ENCODE results near the gene ARID4B. TPM values are rescaled to one million over a fixed set of nuclear protein-coding genes. Genes with fewer than 3 reads are reported as not detected.
"Not testable (repeated sequence)": the region's sequence is repeated elsewhere in the genome, so short reads cannot be mapped to it uniquely, and the experiment has no call there.

Gene ARID4B
- total and polyA plus RNA-seq, 7 donors: 8.1 to 41.7 (median 30.1) TPM

DNA sequence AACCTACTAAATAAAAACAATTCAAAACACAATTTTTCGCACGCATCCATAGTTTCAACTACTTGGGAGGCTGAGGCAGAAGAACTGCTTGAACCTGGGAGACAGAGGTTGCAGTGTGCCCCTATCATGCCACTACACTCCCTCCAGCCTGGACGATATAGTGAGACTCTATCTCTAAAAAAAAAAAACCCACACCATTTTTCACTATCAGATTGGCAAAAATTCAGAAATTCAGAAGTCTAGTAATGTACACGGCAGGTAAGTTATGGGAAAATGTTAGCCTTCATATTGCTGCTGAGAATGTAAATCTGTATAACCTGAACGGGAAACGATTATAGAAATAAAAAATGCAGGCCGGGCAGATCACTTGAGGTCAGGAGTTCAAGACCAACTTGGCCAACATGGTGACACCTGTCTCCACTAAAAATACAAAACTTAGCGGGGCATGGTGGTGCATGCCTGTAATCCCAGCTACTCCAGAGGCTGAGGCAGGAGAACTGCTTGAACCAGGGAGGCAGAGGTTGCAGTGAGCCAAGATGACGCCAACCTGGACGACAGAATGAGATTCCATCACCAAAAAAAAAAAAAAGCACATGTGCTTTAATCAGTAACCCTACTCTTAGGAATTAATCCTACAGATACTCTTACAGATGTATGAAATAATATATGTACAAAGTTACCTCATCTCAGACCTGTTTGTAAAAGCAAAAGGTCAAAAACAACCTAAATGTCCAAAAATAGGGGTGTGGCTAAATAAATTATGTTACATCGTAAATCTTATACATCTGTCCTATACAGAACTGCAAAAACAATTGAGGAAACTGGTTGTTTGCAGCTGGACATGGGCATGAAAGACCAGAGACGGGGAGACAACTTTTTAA, 37.9 kb downstream of the ARID4B start:
- H3K4me1 ChIP-seq: peaks cover 0 to 56% (median 40%) of the 10 kb centered on the region in 4 donors
- no peaks in the 10 kb centered on the region for H3K36me3 ChIP-seq
- WGBS, 2 donors: 90% methylated on average over 12 of the region's 12 CpGs

DNA sequence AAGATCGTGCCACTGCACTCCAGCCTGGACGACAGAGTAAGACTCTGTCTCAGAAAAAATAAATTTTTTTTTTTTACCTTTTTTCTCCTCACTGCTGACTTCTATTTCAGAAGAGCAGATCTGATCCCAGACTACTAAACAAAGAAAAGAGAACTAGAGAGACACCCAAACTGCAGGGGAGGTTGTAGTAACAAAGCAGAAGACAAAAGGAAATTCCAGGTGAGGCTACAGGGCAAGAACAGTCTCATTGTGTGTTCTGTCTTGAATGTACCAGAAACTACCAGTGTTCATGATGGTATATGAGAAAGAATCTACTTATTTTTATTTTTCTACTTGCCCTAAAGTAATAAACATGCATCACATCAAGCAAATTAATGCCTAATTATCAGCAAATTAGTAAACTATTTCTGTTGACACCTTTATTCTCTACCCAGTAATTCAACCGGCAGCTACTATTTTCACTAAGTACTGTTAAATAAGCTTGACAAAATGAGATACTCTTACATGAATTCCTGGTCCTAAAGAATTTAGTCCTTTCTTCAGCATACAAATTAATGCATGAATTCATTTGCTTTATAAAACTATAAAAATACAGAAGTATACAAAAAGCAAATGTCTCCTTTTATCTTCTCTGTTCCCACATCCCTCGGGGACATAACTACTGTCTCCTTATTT, 40.6 kb downstream of the ARID4B start:
- DNase-seq: no peak
- H3K4me1 ChIP-seq: peaks cover 0 to 41% (median 34%) of the 10 kb centered on the region in 4 donors
- H3K36me3 ChIP-seq: no peaks in the 10 kb centered on the region
- no peak overlapping the region for H3K4me3 ChIP-seq
- 87 to 91% methylated on average over 4 of the region's 4 CpGs for WGBS, 2 donors
- TF ChIP-seq EP300 (IDR thresholded peaks at IDR 0.05) (no peak), POLR2A (IDR thresholded peaks at IDR 0.05) (no peak), POLR2AphosphoS5 (IDR thresholded peaks at IDR 0.05) (no peak)
- TF ChIP-seq, protein P1, sequence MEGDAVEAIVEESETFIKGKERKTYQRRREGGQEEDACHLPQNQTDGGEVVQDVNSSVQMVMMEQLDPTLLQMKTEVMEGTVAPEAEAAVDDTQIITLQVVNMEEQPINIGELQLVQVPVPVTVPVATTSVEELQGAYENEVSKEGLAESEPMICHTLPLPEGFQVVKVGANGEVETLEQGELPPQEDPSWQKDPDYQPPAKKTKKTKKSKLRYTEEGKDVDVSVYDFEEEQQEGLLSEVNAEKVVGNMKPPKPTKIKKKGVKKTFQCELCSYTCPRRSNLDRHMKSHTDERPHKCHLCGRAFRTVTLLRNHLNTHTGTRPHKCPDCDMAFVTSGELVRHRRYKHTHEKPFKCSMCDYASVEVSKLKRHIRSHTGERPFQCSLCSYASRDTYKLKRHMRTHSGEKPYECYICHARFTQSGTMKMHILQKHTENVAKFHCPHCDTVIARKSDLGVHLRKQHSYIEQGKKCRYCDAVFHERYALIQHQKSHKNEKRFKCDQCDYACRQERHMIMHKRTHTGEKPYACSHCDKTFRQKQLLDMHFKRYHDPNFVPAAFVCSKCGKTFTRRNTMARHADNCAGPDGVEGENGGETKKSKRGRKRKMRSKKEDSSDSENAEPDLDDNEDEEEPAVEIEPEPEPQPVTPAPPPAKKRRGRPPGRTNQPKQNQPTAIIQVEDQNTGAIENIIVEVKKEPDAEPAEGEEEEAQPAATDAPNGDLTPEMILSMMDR (IDR thresholded peaks at IDR 0.05): no peak
- intact Hi-C loops (cut with DNase I): no loop called here
- H3K9me3 ChIP-seq: no peaks in the 10 kb centered on the region
- H3K27ac ChIP-seq: no peak overlapping the region
- no peaks in the 10 kb centered on the region for H3K27me3 ChIP-seq

More for the DNA sequence above, 37.9 kb downstream of the ARID4B start:
- intact Hi-C loops (cut with DNase I): no loop called here
- no peak overlapping the region for H3K4me3 ChIP-seq
- TF ChIP-seq, protein P1 (IDR thresholded peaks at IDR 0.05): no peak
- no peak for TF ChIP-seq POLR2AphosphoS5 (IDR thresholded peaks at IDR 0.05)
- no peak for TF ChIP-seq EP300 (IDR thresholded peaks at IDR 0.05)
- TF ChIP-seq POLR2A (IDR thresholded peaks at IDR 0.05): no peak
- H3K9me3 ChIP-seq: no peaks in the 10 kb centered on the region
- H3K27me3 ChIP-seq: no peaks in the 10 kb centered on the region
- DNase-seq: no peak
- no peak overlapping the region for H3K27ac ChIP-seq

DNA sequence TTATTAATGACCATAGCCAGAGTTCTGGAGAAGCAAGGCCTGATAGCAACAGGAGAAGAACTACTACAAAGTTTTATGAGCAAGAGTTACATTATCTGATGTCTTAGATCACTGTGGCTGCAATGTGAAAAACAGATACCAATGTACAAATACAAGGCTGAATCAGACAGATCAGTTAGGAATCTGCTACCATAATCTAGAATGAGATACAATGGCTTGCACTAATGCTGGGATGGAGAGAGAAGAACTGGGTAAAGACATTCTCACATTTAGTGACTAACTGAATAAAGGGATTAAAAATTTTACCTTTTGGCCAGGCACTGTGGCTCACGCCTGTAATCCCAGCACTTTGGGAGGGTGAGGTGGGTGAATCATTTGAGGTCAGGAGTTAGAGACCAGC, 41.3 kb downstream of the ARID4B start:
- Histone ChIP-seq H3K9me3 (no peaks in the 10 kb centered on the region), H3K4me1 (peaks cover 0 to 42% (median 33%) of the 10 kb centered on the region in 4 donors), H3K27me3 (no peaks in the 10 kb centered on the region), H3K27ac (no peak overlapping the region), H3K4me3 (no peak overlapping the region), H3K36me3 (no peaks in the 10 kb centered on the region)
- 76 to 82% methylated on average over 1 of the region's 1 CpG for WGBS, 2 donors
- intact Hi-C loops (cut with DNase I): no loop called here
- no peak for DNase-seq
- TF ChIP-seq POLR2AphosphoS5 (IDR thresholded peaks at IDR 0.05) (no peak), EP300 (IDR thresholded peaks at IDR 0.05) (no peak), POLR2A (IDR thresholded peaks at IDR 0.05) (no peak)
- TF ChIP-seq, protein P1 (IDR thresholded peaks at IDR 0.05): no peak

DNA sequence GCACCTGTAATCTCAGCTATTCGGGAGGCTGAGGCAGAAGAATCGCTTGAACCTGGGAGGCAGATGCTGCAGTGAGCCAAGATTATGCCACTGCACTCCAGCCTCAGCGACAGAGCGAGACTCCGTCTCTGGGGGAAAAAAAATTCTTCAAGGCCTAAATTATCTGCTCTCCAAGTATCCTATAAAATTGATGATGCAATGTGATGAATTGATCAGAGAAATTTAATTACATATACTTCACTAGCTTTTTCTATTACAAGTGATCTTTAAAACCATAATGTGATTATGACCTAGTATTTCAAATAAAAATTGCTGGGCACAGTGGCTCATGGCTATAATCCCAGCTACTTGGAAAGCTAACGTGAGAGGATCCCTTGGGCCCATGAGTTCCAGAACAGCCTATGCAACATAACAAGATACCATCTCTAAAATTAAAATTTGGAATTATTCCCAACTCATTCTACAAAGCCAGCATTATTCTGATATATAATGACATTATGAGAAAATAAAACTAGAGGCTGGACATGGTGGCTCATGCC, 43.7 kb downstream of the ARID4B start:
- WGBS, 2 donors: 95 to 98% methylated on average over 6 of the region's 6 CpGs

DNA sequence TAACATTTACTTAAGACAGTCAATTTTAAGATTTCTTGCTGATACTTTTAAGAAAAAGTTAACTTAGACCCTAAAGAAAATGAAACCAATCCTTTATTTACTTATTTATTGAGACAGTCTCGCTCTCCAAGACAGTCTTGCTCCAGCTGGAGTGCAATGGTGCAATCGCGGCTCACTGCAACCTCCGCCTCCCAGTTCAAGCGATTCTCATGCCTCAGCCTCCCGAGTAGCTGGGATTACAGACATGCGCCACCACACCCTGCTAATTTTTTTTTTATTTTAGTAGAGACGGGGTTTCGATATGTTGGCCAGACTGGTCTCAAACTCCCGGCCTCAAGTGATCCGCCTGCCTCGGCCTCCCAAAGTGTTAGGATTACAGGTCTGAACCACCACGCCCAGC, 44.3 kb downstream of the ARID4B start:
- H3K27ac ChIP-seq; H3K36me3 ChIP-seq; H3K4me3 ChIP-seq; intact Hi-C loops (cut with DNase I); DNase-seq; H3K27me3 ChIP-seq; H3K9me3 ChIP-seq: not testable (repeated sequence)
- WGBS, 2 donors: 90 to 91% methylated on average over 13 of the region's 13 CpGs
- peaks cover 0 to 49% (median 29%) of the 10 kb centered on the region in 4 donors for H3K4me1 ChIP-seq

More for the DNA sequence above, 43.7 kb downstream of the ARID4B start:
- H3K4me1 ChIP-seq: peaks cover 0 to 49% (median 29%) of the 10 kb centered on the region in 4 donors
- no peak overlapping the region for H3K4me3 ChIP-seq
- TF ChIP-seq, protein P1 (IDR thresholded peaks at IDR 0.05): no peak
- no peak for TF ChIP-seq POLR2AphosphoS5 (IDR thresholded peaks at IDR 0.05)
- TF ChIP-seq EP300 (IDR thresholded peaks at IDR 0.05): no peak
- no peak for TF ChIP-seq POLR2A (IDR thresholded peaks at IDR 0.05)
- no peak overlapping the region for H3K27ac ChIP-seq
- no peak for DNase-seq
- no peaks in the 10 kb centered on the region for H3K9me3 ChIP-seq
- H3K27me3 ChIP-seq: no peaks in the 10 kb centered on the region
- no peaks in the 10 kb centered on the region for H3K36me3 ChIP-seq
- intact Hi-C loops (cut with DNase I): no loop called here

Measured in sigmoid colon (tissue), 7 donors.